B cell (primary cell): Measurements from ENCODE around the gene TSPAN15.

Experiments used
- EZH2 ChIP-seq: IDR thresholded peaks from 2 replicates; pipeline ENCODE4 v1.6.1; 2012; ENCODE audit warnings: borderline replicate concordance, low read depth, mild to moderate bottlenecking, moderate library complexity, low read length; ENCODE audit not compliant: insufficient read depth, poor library complexity, severe bottlenecking
- TF ChIP-seq, protein P1 (sequence below): fragments of 200-600 bp; IDR thresholded peaks from one replicate; pipeline ENCODE4 v1.8.0; 2022; ENCODE audit warnings: antibody characterized with exemption, mild to moderate bottlenecking

DNA sequence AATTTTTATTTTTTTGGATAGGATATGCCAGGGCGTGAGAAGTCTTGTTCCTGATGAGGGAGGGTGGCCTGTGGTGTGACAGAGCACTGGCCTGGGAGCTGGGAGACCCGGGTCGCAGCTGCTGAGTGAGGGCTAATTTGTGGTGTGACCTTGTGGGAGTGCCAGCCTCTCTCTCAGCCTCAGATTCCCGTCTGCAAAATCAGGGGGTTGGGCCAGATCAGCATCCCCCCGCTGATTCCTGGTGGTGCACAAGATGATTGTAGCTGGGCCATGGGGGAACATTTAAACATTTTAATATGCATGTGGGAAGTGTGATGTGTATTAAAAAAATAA, 14.9 kb downstream of the TSPAN15 start:
- TF ChIP-seq EZH2: no peak
- TF ChIP-seq, protein P1, sequence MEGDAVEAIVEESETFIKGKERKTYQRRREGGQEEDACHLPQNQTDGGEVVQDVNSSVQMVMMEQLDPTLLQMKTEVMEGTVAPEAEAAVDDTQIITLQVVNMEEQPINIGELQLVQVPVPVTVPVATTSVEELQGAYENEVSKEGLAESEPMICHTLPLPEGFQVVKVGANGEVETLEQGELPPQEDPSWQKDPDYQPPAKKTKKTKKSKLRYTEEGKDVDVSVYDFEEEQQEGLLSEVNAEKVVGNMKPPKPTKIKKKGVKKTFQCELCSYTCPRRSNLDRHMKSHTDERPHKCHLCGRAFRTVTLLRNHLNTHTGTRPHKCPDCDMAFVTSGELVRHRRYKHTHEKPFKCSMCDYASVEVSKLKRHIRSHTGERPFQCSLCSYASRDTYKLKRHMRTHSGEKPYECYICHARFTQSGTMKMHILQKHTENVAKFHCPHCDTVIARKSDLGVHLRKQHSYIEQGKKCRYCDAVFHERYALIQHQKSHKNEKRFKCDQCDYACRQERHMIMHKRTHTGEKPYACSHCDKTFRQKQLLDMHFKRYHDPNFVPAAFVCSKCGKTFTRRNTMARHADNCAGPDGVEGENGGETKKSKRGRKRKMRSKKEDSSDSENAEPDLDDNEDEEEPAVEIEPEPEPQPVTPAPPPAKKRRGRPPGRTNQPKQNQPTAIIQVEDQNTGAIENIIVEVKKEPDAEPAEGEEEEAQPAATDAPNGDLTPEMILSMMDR: no peak
